ENCODE measurements around the gene CCDC57. TPM values are rescaled to one million over a fixed set of nuclear protein-coding genes. Genes with fewer than 3 reads are reported as not detected.

Gene CCDC57
- total RNA-seq, 4 donors from 2014 or later: 8.8 to 31.5 (median 17.1) TPM

- no peak for TF ChIP-seq CTCF (IDR thresholded peaks at IDR 0.05; ENCODE audit: low read depth)
These were observed 133.5 kb downstream of the CCDC57 start for GRCh38 chr17:82079001-82079677.

- TF ChIP-seq CTCF (IDR thresholded peaks at IDR 0.05; ENCODE audit: low read depth): no peak
These were observed 134.2 kb downstream of the CCDC57 start for GRCh38 chr17:82078433-82078832.

- TF ChIP-seq CTCF (IDR thresholded peaks at IDR 0.05; ENCODE audit: low read depth): no peak
These were observed 134.9 kb downstream of the CCDC57 start for GRCh38 chr17:82077617-82078358.

- no peak for TF ChIP-seq CTCF (IDR thresholded peaks at IDR 0.05; ENCODE audit: low read depth)
These were observed 135.7 kb downstream of the CCDC57 start for GRCh38 chr17:82076785-82077591.

- TF ChIP-seq CTCF (IDR thresholded peaks at IDR 0.05; ENCODE audit: low read depth): no peak
These were observed 136.4 kb downstream of the CCDC57 start for GRCh38 chr17:82076018-82076784.

GRCh38 chr17:82073446-82073845 lies 139.2 kb downstream of the CCDC57 start:
- TF ChIP-seq CTCF (IDR thresholded peaks at IDR 0.05; ENCODE audit: low read depth): no peak
